ENCODE measurements around the gene RAD51D.

RAD51D gene

GRCh38 chr17:35089586-35090296 lies 29.9 kb downstream of the RAD51D start:
- peak; percentile 90 for DNase-seq

DNA sequence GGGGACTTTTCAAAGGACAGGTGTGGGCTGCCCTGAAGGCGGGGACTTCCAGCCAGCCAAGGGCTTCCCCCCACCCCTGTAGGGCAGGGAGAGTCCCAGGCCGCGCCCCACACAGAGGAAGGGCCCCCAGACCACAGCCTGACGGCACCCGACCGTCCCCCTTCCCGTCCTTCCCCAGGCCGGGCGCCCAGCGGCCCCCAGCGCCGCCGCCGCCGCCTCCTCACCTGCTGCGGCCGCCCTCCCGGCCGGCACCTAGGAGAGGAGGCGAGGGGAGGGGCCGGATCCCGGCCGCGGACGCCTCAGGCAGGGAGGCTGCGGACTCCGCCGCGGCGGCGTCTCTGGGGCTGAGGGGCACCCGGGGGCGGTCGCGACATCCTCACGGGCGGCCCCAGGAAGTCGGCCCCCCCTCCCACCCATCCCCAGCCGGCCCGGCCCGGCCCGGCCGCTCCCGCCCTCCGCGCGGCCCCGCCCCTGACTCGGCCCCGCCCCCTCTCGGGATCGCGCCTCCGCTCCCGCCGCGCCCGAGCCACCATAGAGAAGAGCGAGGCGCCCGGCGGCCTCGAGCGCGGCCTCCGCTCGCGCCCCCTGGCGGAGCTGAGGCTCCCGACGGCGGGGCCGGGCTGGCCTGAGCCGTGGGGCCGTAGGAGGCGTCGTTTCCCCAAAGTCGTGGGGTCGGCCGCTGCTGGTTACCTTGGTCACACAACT lies 30.6 kb downstream of the RAD51D start:
- peak; percentile 96 for DNase-seq

GRCh38 chr17:35088356-35088880 lies 31.2 kb downstream of the RAD51D start:
- DNase-seq = peak; percentile 84

DNA sequence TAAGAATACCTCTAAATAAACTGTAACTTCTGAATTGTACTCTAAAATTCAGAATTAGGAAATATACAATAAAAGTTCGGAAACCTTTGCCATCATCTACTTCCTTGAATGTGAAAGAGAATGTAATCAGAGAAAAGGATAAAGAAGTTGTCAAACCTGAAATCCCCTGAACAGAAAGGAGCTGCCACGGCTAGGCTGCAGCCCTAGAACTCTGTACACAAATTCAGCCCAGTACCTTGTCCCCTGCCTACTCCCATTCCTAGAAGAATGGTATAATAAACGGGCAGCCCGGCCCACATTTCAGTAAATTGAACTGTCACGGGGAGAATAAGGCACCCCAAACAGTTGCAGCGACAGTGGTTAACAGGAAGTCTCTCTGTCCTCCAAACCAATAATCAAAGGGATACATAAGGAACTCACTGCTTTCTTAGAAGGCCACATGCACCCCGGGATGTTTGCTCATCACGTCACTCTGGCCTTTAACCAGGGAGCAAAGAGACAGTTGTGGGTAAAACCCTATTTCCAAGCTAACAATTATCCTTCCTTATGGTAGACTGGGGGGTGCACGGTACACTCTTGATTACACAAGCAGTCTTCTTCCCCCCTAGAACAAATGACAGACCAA lies 31.8 kb downstream of the RAD51D start:
- no peak for DNase-seq

DNA sequence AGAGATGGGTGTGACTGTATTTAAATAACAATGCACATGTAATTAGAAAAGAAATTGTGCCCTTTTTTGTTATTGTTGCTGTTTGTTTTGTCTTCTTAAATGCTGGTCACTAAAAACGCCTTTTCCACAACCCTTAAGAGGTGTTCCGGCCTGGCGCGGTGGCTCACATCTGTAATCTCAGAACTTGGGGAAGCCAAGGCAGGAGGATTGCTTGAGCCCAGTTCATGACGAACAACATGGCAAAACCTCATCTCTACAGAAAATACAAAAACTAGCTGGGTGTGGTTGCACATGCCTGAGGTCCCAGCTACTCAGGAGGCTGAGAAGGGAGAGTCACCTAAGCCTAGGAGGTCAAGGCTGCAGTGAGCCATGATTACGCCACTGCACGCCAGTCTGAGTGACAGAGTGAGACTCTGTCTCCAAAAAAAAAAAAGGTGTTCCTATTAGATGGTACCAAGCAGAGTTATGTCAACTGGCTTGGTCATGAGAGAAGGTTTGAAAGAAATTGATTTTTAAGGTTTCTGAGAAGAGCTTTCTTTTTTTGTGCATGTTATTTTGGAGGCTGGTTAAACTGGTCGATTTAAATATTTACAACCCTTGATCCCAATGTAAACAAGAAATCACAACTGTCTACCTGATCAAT lies 32.6 kb downstream of the RAD51D start:
- no peak for DNase-seq

DNA sequence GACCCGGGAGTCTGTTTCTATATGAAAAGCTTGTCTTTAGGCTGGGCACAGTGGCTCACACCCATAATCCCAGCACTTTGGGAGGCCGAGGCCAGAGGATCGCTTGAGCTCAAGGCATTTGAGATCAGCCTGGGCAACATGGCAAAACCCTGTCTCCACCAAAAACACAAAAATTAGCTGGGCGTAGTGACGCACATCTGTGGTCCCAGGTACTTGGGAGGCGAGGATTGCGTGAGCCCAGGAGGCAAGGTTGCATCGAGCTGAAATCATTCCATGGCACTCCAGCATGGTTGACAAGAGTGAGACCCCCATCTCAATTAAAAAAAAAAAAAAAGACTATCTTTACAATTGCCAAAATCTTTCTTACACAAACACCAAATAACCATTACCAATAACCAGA lies 33.5 kb downstream of the RAD51D start:
- DNase-seq = no peak

- no peak for DNase-seq
Observed at GRCh38 chr17:35084987-35085386, 34.7 kb downstream of the RAD51D start.

DNA sequence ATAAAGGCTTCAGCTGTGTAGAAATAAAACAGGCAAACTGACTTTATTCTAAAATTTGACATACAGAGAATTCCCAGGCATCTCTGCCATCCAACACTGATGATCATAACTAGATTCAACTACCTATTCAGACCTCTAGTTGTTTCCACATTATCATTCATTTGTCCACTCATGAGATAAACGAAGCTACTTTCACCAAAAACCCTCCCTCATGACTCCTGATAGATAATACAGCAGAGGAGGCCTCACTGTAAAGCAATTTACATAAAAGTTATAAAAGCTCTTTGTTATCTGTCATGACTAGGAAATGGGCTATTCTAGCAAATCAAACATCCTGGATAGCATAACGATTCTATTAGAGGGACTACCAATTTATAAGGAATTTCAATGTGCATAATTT lies 36.6 kb downstream of the RAD51D start:
- DNase-seq = no peak

DNA sequence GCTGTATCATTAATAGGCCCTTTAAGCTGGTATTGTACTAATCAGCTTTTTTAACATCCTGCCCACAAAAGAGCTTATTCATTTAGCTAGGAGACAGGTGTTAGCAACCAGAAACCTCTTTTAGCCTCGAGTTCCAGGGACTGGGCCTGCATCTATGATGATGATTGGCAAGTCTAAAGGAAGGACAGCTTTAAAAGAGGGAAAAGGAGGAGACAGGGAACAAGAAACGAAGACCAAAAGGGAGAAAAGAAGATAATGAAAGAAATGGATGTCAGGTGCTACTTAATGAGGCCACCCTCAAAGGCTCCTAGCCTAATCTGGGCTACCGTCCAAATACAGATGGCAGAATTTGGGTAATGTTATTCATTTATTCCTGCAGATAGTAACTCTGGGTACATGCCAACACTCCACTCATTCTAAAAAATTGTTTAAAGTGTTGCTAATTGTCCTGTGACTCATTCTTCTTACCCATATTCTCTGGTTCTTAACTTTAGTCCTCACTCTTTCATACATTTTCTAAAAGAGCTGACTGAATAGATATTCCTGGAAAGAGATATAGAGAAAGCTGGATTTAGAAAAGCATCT lies 37.5 kb downstream of the RAD51D start:
- no peak for DNase-seq

GRCh38 chr17:35081638-35082037 lies 38.0 kb downstream of the RAD51D start:
- DNase-seq = no peak

- DNase-seq = no peak
Observed at GRCh38 chr17:35080536-35080935, 39.1 kb downstream of the RAD51D start.

- no peak for DNase-seq
Observed at GRCh38 chr17:35079547-35080423, 39.9 kb downstream of the RAD51D start.

GRCh38 chr17:35076874-35077273 lies 42.8 kb downstream of the RAD51D start:
- DNase-seq = no peak

GRCh38 chr17:35074711-35075707 lies 44.7 kb downstream of the RAD51D start:
- DNase-seq = no peak

DNA sequence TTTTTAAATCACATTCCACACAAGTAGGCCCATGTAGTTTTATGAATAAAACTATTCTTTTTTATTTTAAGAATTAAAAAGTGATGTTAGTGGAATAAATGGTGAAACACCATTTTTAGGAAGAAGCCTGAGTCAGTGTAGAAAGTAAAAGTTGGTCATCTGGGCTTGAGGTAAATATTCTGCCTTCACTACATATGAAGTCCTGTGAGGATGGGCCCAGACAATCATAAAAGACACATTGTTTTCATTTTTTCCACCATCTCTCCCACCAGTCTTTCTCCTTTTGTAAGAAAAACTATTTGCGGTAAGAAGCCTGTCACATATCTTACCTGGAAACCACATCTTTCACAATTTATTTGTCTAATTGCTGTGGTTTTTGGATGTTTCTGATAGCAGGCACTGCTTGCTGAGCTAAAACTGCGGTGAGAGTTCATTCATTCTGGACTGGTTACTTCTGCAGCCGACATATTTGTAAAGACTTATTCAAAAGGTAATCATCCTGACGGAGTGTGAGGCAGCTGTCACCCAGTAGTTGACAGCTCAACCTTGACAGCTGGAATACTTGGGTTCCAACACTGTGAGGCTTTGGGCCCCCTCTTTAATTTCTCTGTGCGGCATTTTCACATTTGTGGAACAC lies 45.6 kb downstream of the RAD51D start:
- no peak for DNase-seq

DNA sequence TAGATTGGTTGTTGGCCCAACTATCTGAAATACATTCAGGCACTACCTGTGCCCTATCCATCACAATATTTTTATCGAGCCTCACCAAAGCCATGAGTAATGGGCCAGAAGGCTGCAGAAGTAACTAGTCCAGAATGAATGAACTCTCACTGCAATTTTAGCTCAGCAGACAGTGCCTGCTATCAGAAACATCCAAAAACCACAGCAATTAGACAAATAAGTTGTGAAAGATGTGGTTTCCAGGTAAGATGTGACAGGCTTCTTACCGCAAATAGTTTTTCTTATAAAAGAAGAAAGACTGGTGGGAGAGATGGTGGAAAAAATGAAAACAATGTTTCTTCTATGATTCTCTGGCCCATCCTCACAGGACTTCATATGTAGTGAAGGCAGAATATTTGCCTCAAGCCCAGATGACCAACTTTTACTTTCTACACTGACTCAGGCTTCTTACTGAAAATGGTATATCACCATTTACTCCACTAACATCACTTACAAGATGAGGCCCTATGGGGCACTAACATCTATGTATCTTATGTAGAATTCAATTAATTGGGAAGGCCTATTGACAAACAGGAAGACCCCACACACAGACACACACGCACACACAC lies 46.4 kb downstream of the RAD51D start:
- DNase-seq = no peak

GRCh38 chr17:35069311-35069710 lies 50.3 kb downstream of the RAD51D start:
- no peak for DNase-seq

DNA sequence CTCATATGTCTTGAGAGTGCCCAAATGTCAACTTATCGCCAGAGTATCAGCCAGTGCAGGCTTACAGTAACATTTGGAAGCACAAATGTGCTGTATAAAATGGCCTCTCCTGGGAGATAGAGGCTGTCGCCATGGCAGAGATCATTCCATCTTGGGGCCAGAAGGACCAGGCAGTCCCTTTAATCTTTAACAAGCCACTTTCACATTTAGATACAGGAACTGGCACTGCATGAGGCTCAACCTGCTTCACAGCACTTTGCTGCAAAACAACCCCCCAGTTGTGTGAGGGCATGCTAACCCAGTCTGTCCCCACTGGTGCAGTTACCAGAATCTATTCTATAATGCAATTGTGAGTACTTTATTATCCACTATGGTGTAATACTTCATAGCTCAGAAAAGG lies 51.4 kb downstream of the RAD51D start:
- DNase-seq = no peak

- DNase-seq = no peak
Observed at GRCh38 chr17:35065880-35066279, 53.8 kb downstream of the RAD51D start.
